Neural cell (in vitro differentiated cells): ENCODE data around the gene MUC5B. TPM values are rescaled to one million over a fixed set of nuclear protein-coding genes. Genes with fewer than 3 reads are reported as not detected.

Experiments
- H2AFZ ChIP-seq: fragments of 200-600, 300-800 bp; sonication (generic), shearing (Covaris generic); 2 replicates; pipeline ENCODE4 v1.6.0; 2014; ENCODE audit warnings: low read depth, mild to moderate bottlenecking, antibody characterized with exemption, low read length, moderate library complexity
- H3F3A ChIP-seq: fragments of 200-600 bp; shearing (Covaris generic); 2 replicates; pipeline ENCODE4 v1.6.1; 2016; ENCODE audit warnings: mild to moderate bottlenecking, moderate library complexity, mixed read lengths, antibody characterized with exemption, low read length; ENCODE audit not compliant: insufficient read depth, poor library complexity, severe bottlenecking
- H3K27ac ChIP-seq: fragments of 200-600, 300-800 bp; sonication (generic), shearing (Covaris generic); 2 replicates; pipeline ENCODE4 v1.5.1; 2014; ENCODE audit warnings: mild to moderate bottlenecking, low read length, moderate library complexity
- H3K27me3 ChIP-seq: fragments of 300-800, 200-600 bp; sonication (generic), shearing (Covaris generic); 2 replicates; pipeline ENCODE4 v1.6.0; 2014; ENCODE audit warnings: mild to moderate bottlenecking, low read depth, low read length, moderate library complexity; ENCODE audit not compliant: insufficient read depth
- H3K36me3 ChIP-seq: fragments of 300-800, 200-600 bp; sonication (generic), shearing (Covaris generic); 2 replicates; pipeline ENCODE4 v1.5.1; 2014; ENCODE audit warnings: mild to moderate bottlenecking, antibody characterized with exemption, low read length, moderate library complexity; ENCODE audit not compliant: insufficient read depth
- H3K4me2 ChIP-seq: fragments of 300-800, 200-600 bp; sonication (generic), shearing (Covaris generic); 2 replicates; pipeline ENCODE4 v1.6.0; 2014; ENCODE audit warnings: mild to moderate bottlenecking, low read length
- H3K4me3 ChIP-seq: fragments of 300-800, 200-600 bp; sonication (generic), shearing (Covaris generic); 2 replicates; pipeline ENCODE4 v1.5.1; 2014; ENCODE audit warnings: mild to moderate bottlenecking, low read length, moderate library complexity
- H3K79me2 ChIP-seq: fragments of 200-600 bp; shearing (Covaris generic); replicated peaks from 2 replicates; pipeline ENCODE4 v1.6.0; 2014; ENCODE audit warnings: mild to moderate bottlenecking, low read length, moderate library complexity; ENCODE audit not compliant: insufficient read depth
- H3K9ac ChIP-seq: fragments of 300-800, 200-600 bp; sonication (generic), shearing (Covaris generic); 2 replicates; pipeline ENCODE4 v1.6.1; 2016; ENCODE audit warnings: mild to moderate bottlenecking, low read length, mixed read lengths
- H3K9me2 ChIP-seq: fragments of 200-600 bp; shearing (Covaris generic); 2 replicates; pipeline ENCODE4 v1.6.1; 2016; ENCODE audit warnings: mild to moderate bottlenecking, low read length, mixed read lengths; ENCODE audit not compliant: insufficient read depth
- H3K9me3 ChIP-seq: fragments of 200-600, 300-800 bp; sonication (generic), shearing (Covaris generic); 2 replicates; pipeline ENCODE4 v1.6.1; 2016; ENCODE audit warnings: mild to moderate bottlenecking, mixed run types, low read length, moderate library complexity, mixed read lengths
- H4K20me1 ChIP-seq: fragments of 200-600 bp; shearing (Covaris generic); 2 replicates; pipeline ENCODE4 v1.6.1; 2016; ENCODE audit warnings: mild to moderate bottlenecking, mixed run types; ENCODE audit not compliant: insufficient read depth
- EP300 ChIP-seq: fragments of 450-650 bp; conservative IDR thresholded peaks from 2 replicates; pipeline ENCODE4 v1.6.1; 2014; ENCODE audit warnings: antibody characterized with exemption, mild to moderate bottlenecking, moderate library complexity; ENCODE audit not compliant: poor library complexity, severe bottlenecking
- EZH2 ChIP-seq: fragments of 200-600, 300-800 bp; shearing (Covaris generic), sonication (generic); IDR thresholded peaks from 2 replicates; pipeline ENCODE4 v1.6.1; 2014; ENCODE audit warnings: antibody characterized with exemption, low read length, borderline replicate concordance, mild to moderate bottlenecking; ENCODE audit not compliant: insufficient read depth, poor library complexity, severe bottlenecking
- MXI1 ChIP-seq: fragments of 450-650 bp; conservative IDR thresholded peaks from 2 replicates; pipeline ENCODE4 v1.6.1; 2014; ENCODE audit warnings: antibody characterized with exemption, mild to moderate bottlenecking; ENCODE audit not compliant: poor library complexity, severe bottlenecking
- POLR2AphosphoS5 ChIP-seq: IDR thresholded peaks from 2 replicates; pipeline ENCODE4 v1.6.1; 2012
- RAD21 ChIP-seq: fragments of 450-650 bp; conservative IDR thresholded peaks from 2 replicates; pipeline ENCODE4 v1.6.1; 2014; ENCODE audit warnings: antibody characterized with exemption, mild to moderate bottlenecking, moderate library complexity
- SMC3 ChIP-seq: fragments of 450-650 bp; conservative IDR thresholded peaks from 2 replicates; pipeline ENCODE4 v1.6.1; 2014; ENCODE audit warnings: antibody characterized with exemption, mild to moderate bottlenecking, moderate library complexity; ENCODE audit not compliant: poor library complexity
- TAF1 ChIP-seq: IDR thresholded peaks from 2 replicates; pipeline ENCODE4 v1.6.1; 2012; ENCODE audit warnings: low read depth
- polyA plus RNA-seq: library from polyadenylated mRNA; depleted of rRNA; stranded (reverse); fragments of >200 nt; gene quantifications from 2 replicates; pipeline ENCODE4 v1.2.3, GENCODE V29; 2014
- TF ChIP-seq, protein P1 (sequence below): fragments of 450-650 bp; IDR thresholded peaks from 2 replicates; pipeline ENCODE4 v1.5.1; 2014; ENCODE audit warnings: antibody characterized with exemption, mild to moderate bottlenecking, moderate library complexity; ENCODE audit not compliant: poor library complexity, severe bottlenecking
- TF ChIP-seq, protein P2 (sequence below): IDR thresholded peaks from 2 replicates; pipeline ENCODE4 v1.6.1; 2012; ENCODE audit warnings: borderline replicate concordance

MUC5B gene
- polyA plus RNA-seq, 1 donor from 2014 or later: not detected

DNA sequence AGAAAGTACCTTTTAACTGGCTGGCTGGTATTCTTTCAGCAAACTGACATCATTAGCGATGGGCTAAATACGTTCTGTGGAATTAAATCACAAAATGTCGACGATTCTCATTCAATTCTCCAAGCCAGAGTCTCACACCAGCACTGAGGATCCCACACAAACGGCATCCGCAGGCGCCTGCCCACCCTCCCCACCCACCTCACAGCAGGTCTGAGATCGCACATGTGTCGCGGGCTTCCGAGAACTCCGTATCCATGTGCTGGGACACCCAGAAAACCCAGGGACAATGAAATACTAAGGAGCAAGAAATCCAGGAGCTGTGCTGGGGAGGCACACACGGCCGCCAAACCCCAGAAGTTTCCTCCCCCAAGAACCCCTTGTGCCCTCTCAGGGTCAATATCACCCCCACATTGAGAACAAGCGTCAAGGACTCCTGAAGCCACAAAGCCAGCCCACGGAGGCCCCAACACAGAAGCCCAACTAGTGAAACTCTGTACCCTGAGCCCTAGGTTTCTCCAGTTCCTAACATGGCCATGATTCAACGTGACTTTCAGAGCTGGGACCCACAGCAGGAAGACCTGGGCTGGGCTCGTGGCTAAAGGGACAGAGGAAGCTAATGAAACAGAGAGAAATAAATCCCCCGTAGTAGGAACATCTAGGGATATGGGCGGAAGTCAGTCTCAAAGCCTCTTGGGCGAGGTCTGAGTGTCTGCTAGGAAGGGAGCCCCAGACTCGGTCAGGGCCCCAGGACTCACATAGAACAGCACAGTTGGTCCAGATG is 78.5 kb downstream of the MUC5B start:
- Histone ChIP-seq H3K9ac (no peak overlapping the region), H3K9me2 (no peaks in the 10 kb centered on the region), H3K9me3 (no peaks in the 10 kb centered on the region), H3K79me2 (peaks cover 46% of the 10 kb centered on the region), H2AFZ (no peak overlapping the region), H3K4me3 (no peak overlapping the region), H3K36me3 (peaks cover 5% of the 10 kb centered on the region), H3K27ac (no peak overlapping the region), H4K20me1 (no peaks in the 10 kb centered on the region), H3K4me2 (no peak overlapping the region), H3F3A (no peaks in the 10 kb centered on the region), H3K27me3 (no peaks in the 10 kb centered on the region)
- TF ChIP-seq, protein P1, sequence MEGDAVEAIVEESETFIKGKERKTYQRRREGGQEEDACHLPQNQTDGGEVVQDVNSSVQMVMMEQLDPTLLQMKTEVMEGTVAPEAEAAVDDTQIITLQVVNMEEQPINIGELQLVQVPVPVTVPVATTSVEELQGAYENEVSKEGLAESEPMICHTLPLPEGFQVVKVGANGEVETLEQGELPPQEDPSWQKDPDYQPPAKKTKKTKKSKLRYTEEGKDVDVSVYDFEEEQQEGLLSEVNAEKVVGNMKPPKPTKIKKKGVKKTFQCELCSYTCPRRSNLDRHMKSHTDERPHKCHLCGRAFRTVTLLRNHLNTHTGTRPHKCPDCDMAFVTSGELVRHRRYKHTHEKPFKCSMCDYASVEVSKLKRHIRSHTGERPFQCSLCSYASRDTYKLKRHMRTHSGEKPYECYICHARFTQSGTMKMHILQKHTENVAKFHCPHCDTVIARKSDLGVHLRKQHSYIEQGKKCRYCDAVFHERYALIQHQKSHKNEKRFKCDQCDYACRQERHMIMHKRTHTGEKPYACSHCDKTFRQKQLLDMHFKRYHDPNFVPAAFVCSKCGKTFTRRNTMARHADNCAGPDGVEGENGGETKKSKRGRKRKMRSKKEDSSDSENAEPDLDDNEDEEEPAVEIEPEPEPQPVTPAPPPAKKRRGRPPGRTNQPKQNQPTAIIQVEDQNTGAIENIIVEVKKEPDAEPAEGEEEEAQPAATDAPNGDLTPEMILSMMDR: no peak
- TF ChIP-seq TAF1 (no peak), SMC3 (no peak), POLR2AphosphoS5 (no peak), MXI1 (no peak), EP300 (no peak)
- TF ChIP-seq, protein P2, sequence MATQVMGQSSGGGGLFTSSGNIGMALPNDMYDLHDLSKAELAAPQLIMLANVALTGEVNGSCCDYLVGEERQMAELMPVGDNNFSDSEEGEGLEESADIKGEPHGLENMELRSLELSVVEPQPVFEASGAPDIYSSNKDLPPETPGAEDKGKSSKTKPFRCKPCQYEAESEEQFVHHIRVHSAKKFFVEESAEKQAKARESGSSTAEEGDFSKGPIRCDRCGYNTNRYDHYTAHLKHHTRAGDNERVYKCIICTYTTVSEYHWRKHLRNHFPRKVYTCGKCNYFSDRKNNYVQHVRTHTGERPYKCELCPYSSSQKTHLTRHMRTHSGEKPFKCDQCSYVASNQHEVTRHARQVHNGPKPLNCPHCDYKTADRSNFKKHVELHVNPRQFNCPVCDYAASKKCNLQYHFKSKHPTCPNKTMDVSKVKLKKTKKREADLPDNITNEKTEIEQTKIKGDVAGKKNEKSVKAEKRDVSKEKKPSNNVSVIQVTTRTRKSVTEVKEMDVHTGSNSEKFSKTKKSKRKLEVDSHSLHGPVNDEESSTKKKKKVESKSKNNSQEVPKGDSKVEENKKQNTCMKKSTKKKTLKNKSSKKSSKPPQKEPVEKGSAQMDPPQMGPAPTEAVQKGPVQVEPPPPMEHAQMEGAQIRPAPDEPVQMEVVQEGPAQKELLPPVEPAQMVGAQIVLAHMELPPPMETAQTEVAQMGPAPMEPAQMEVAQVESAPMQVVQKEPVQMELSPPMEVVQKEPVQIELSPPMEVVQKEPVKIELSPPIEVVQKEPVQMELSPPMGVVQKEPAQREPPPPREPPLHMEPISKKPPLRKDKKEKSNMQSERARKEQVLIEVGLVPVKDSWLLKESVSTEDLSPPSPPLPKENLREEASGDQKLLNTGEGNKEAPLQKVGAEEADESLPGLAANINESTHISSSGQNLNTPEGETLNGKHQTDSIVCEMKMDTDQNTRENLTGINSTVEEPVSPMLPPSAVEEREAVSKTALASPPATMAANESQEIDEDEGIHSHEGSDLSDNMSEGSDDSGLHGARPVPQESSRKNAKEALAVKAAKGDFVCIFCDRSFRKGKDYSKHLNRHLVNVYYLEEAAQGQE: no peak

DNA sequence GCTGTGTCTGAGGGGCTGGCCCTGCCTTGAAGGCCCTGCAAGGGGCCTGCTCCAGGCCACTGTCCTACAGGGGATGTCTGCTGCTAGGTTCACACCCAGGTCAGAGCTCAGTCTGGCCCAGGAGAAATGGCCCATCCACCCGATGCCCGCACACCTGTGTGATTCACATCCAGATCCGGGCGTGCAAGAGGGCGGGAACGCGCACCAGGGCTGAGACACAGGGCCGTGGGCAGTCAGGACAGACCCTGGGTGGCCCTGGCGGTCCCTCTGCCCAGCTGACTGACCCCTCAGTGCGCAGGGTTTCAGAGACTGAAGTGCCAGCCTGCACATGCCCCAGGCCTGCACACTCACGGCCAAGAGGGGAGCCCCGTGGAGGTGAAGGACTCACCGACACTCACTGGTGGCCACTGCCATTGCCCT is 79.2 kb downstream of the MUC5B start:
- Histone ChIP-seq H2AFZ (no peak overlapping the region), H3K9me3 (no peaks in the 10 kb centered on the region), H3K9me2 (no peaks in the 10 kb centered on the region), H3F3A (no peaks in the 10 kb centered on the region), H3K27me3 (no peaks in the 10 kb centered on the region), H3K4me3 (no peak overlapping the region), H3K79me2 (peaks cover 49% of the 10 kb centered on the region), H3K4me2 (no peak overlapping the region), H3K27ac (no peak overlapping the region), H4K20me1 (no peaks in the 10 kb centered on the region), H3K9ac (no peak overlapping the region), H3K36me3 (peaks cover 5% of the 10 kb centered on the region)
- no peak for TF ChIP-seq EZH2
- TF ChIP-seq, protein P1: no peak
- TF ChIP-seq POLR2AphosphoS5: no peak
- TF ChIP-seq MXI1: no peak
- TF ChIP-seq, protein P2: no peak
- no peak for TF ChIP-seq TAF1
- no peak for TF ChIP-seq EP300
- TF ChIP-seq SMC3: no peak
- no peak for TF ChIP-seq RAD21
